ENCODE measurements around the gene C11orf16. TPM values are rescaled to one million over a fixed set of nuclear protein-coding genes. Genes with fewer than 3 reads are reported as not detected.

C11orf16 gene
- total RNA-seq, 1 experiment from 2014 or later = not detected

DNA sequence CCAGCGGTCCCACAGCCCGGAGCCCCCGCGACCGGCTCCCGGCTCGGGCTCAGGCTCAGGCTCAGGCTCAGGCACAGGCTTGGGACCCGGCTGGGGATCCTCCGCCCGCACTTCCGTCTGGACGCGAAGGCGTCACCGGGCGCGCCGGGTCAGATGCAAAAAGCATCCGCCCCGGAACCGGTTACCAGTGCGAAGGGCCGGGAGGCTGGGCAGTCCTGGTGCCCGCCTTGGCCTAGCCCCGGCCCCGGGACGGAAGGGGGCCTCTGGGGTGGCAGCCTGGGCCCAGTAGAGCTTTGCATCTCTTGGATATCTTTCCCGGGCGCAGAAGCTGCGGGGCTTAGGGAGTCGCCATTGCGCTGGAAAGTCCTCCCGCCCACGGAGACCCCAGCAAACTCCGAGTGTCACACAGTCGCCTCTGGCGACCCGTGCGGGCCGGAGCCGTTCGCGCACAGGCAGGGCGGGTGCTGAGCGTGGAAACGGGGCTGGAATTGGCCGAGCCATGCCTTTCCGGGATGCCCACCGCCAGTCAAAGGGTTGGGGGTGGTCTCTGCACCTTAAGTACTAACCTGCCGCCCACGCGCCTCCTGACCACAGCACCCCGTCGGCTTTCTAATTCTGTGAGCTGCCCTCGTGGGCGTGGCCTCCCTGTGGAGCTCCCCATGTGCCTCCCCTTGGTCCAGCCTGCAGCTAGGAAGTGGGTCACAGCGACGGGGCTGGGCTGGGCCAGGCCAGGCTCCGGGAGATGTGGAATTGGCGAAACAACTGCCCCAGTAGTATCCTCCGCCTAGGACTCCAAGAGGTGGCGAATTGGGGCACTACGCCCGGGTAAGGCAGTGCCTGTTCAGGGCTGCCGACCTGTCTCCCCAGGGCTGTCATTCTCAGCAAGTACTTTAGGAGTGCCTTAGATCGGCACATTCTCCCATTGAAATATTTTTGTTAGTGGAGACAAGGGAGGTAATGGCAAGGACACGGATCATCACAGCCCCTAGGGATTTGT is 31.9 kb upstream of the C11orf16 start, which contains the start of gene TMEM9B (continued):
- TF ChIP-seq REST (IDR thresholded peaks at IDR 0.05; ENCODE audit: low read depth) (no peak), ZFX (IDR thresholded peaks at IDR 0.05) (peak; percentile 99)
- TF ChIP-seq, protein P1, sequence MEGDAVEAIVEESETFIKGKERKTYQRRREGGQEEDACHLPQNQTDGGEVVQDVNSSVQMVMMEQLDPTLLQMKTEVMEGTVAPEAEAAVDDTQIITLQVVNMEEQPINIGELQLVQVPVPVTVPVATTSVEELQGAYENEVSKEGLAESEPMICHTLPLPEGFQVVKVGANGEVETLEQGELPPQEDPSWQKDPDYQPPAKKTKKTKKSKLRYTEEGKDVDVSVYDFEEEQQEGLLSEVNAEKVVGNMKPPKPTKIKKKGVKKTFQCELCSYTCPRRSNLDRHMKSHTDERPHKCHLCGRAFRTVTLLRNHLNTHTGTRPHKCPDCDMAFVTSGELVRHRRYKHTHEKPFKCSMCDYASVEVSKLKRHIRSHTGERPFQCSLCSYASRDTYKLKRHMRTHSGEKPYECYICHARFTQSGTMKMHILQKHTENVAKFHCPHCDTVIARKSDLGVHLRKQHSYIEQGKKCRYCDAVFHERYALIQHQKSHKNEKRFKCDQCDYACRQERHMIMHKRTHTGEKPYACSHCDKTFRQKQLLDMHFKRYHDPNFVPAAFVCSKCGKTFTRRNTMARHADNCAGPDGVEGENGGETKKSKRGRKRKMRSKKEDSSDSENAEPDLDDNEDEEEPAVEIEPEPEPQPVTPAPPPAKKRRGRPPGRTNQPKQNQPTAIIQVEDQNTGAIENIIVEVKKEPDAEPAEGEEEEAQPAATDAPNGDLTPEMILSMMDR (IDR thresholded peaks at IDR 0.05 in 2 of 3, conservative IDR thresholded peaks at IDR 0.05 in 1 of 3; ENCODE audit: borderline replicate concordance in 1 of 3, insufficient read depth in 1 of 3, low read depth in 2 of 3, low read length in 2 of 3) = no peak
- TF ChIP-seq, protein P2, sequence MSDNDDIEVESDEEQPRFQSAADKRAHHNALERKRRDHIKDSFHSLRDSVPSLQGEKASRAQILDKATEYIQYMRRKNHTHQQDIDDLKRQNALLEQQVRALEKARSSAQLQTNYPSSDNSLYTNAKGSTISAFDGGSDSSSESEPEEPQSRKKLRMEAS (IDR thresholded peaks at IDR 0.05) = peak; percentile 87
